OCI-LY7 (cell line): ENCODE measurements around the gene KMO.

Experiments used
- EZH2phosphoT487 ChIP-seq: fragments of 200-600 bp; sonication (generic); IDR thresholded peaks from 2 replicates; pipeline ENCODE4 v1.6.1; 2018; ENCODE audit warnings: low read depth, borderline replicate concordance, mild to moderate bottlenecking, mixed run types, antibody characterized with exemption, low read length, moderate library complexity, mixed read lengths
- TF ChIP-seq, protein P1 (sequence below): fragments of 200-600 bp; sonication (generic); conservative IDR thresholded peaks from 2 replicates; pipeline ENCODE4 v1.5.1; 2014; ENCODE audit warnings: mild to moderate bottlenecking, antibody characterized with exemption, low read length, moderate library complexity, mixed read lengths

DNA sequence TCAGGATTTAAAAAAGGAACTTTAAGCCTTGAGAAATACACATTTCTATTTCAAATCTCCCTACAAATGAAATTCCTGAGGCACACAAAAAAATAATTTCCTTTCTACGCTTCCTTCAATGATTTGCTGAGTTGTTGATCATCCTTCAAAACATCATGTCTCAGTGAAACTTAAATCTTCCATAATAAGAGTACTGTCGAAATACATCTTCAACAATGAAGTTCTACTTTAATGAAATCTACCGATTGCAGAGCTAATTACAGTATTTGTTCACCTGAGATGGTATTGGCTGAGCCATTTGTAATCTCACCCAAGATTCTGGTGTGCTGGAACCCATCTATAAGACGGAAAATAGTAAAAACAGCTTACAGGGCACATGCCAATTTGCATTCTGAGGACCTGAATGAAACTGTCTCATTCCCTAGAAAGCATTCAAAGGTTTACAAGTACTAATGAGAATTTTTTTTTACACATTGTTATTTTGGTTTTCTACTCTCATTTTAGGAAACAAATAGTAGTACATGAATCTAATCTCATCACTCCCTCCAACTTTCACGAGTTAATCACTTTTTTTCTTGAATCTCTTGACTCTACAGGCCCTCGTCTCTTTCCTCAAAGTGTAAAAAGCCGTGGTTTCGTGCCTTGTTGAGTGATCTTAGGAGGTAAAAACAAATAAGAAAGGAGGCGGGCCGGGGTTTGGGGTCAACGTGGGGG is 106.9 kb downstream of the KMO start:
- TF ChIP-seq, protein P1, sequence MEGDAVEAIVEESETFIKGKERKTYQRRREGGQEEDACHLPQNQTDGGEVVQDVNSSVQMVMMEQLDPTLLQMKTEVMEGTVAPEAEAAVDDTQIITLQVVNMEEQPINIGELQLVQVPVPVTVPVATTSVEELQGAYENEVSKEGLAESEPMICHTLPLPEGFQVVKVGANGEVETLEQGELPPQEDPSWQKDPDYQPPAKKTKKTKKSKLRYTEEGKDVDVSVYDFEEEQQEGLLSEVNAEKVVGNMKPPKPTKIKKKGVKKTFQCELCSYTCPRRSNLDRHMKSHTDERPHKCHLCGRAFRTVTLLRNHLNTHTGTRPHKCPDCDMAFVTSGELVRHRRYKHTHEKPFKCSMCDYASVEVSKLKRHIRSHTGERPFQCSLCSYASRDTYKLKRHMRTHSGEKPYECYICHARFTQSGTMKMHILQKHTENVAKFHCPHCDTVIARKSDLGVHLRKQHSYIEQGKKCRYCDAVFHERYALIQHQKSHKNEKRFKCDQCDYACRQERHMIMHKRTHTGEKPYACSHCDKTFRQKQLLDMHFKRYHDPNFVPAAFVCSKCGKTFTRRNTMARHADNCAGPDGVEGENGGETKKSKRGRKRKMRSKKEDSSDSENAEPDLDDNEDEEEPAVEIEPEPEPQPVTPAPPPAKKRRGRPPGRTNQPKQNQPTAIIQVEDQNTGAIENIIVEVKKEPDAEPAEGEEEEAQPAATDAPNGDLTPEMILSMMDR = no peak
- no peak for TF ChIP-seq EZH2phosphoT487
